Muscle of leg (tissue), 11 donors: ENCODE data around the gene RNF213. TPM values are rescaled to one million over a fixed set of nuclear protein-coding genes. Genes with fewer than 3 reads are reported as not detected.
"Not testable (repeated sequence)": the region's sequence is repeated elsewhere in the genome, so short reads cannot be mapped to it uniquely, and the experiment has no call there.

Experiments
- DNase-seq: peaks from one replicate; pipeline ENCODE4 v3.0.0; 2013
- H3K27ac ChIP-seq: one replicate; pipeline ENCODE4 v1.5.1; 2013; ENCODE audit warnings: mild to moderate bottlenecking, low read length, control low read depth
- H3K27me3 ChIP-seq: one replicate; pipeline ENCODE4 v1.6.1; 2013; ENCODE audit warnings: low read length; ENCODE audit not compliant: control insufficient read depth, insufficient read depth
- H3K36me3 ChIP-seq: one replicate; pipeline ENCODE4 v1.6.1; 2013; ENCODE audit warnings: low read length; ENCODE audit not compliant: control insufficient read depth, insufficient read depth
- H3K4me1 ChIP-seq: one replicate; pipeline ENCODE4 v1.6.1; 2013; ENCODE audit warnings: low read length; ENCODE audit not compliant: control insufficient read depth, insufficient read depth
- H3K4me3 ChIP-seq: one replicate; pipeline ENCODE4 v1.5.1; 2013; ENCODE audit warnings: low read length, control low read depth
- H3K9me3 ChIP-seq: replicated peaks from 2 replicates; pipeline ENCODE4 v1.6.1; 2013; ENCODE audit warnings: low read depth, low read length; ENCODE audit not compliant: control insufficient read depth
- WGBS: methylation state at CpG from one replicate; pipeline ENCODE4 v1.1.5; 2013; ENCODE audit warnings: missing lambda C conversion rate; ENCODE audit not compliant: insufficient coverage; 5-methylcytosine and 5-hydroxymethylcytosine counted together
- polyA plus RNA-seq, 8 donors: library from polyadenylated mRNA; unstranded; fragments of 120-200 nt; gene quantifications; one replicate each; pipeline versions ENCODE4 v1.2.1 to v1.2.3, GENCODE V29; 2013; ENCODE audit warnings: inconsistent platforms in 1 of 8, low replicate concordance in 1 of 8; ENCODE audit not compliant: insufficient read length in 8 of 8, insufficient read depth in 1 of 8
- total RNA-seq: library from RNA; stranded (reverse); fragments of 120-200 nt; gene quantifications from one replicate; pipeline ENCODE4 v1.2.4, GENCODE V29; 2013

Gene RNF213
- total and polyA plus RNA-seq, 9 donors: 23.0 to 43.0 (median 32.9) TPM

- DNase-seq: no peak
- H3K27me3 ChIP-seq: no peaks in the 10 kb centered on the region
- H3K4me3 ChIP-seq: no peak overlapping the region
- no peaks in the 10 kb centered on the region for H3K9me3 ChIP-seq
- H3K27ac ChIP-seq: no peak overlapping the region
- 70% methylated on average over 2 of the region's 6 CpGs for WGBS
- H3K36me3 ChIP-seq: peaks cover 21% of the 10 kb centered on the region
- peaks cover 20% of the 10 kb centered on the region for H3K4me1 ChIP-seq
Measured at GRCh38 chr17:80397034-80397387, 136.4 kb downstream of the RNF213 start.

GRCh38 chr17:80397686-80398085, 137.0 kb downstream of the RNF213 start:
- H3K4me1 ChIP-seq: peaks cover 20% of the 10 kb centered on the region
- H3K27ac ChIP-seq: no peak overlapping the region
- H3K4me3 ChIP-seq: no peak overlapping the region
- no peaks in the 10 kb centered on the region for H3K9me3 ChIP-seq
- DNase-seq: no peak
- WGBS: 64% methylated on average over 10 of the region's 10 CpGs
- H3K36me3 ChIP-seq: peaks cover 18% of the 10 kb centered on the region
- no peaks in the 10 kb centered on the region for H3K27me3 ChIP-seq

- H3K36me3 ChIP-seq, H3K27ac ChIP-seq, H3K4me3 ChIP-seq, H3K9me3 ChIP-seq, DNase-seq, H3K4me1 ChIP-seq, H3K27me3 ChIP-seq: not testable (repeated sequence)
- WGBS: 70% methylated on average over 5 of the region's 9 CpGs
Measured at GRCh38 chr17:80401086-80401485, 140.4 kb downstream of the RNF213 start.

- not testable (repeated sequence) for DNase-seq, H3K4me1 ChIP-seq, H3K27ac ChIP-seq, H3K27me3 ChIP-seq, H3K9me3 ChIP-seq, H3K36me3 ChIP-seq, H3K4me3 ChIP-seq
- WGBS: 92% methylated on average over 13 of the region's 13 CpGs
Measured at GRCh38 chr17:80402102-80402501, 141.4 kb downstream of the RNF213 start.

GRCh38 chr17:80402959-80403358, 142.3 kb downstream of the RNF213 start:
- no peak for DNase-seq
- H3K36me3 ChIP-seq: no peaks in the 10 kb centered on the region
- WGBS: 100% methylated on average over 2 of the region's 4 CpGs
- H3K4me1 ChIP-seq: no peaks in the 10 kb centered on the region
- H3K4me3 ChIP-seq: no peak overlapping the region
- no peak overlapping the region for H3K27ac ChIP-seq
- H3K27me3 ChIP-seq: peaks cover 1% of the 10 kb centered on the region
- H3K9me3 ChIP-seq: no peaks in the 10 kb centered on the region

- Histone ChIP-seq H3K9me3 (no peaks in the 10 kb centered on the region), H3K36me3 (no peaks in the 10 kb centered on the region), H3K27me3 (peaks cover 3% of the 10 kb centered on the region), H3K4me1 (no peaks in the 10 kb centered on the region), H3K4me3 (no peak overlapping the region), H3K27ac (no peak overlapping the region)
- DNase-seq: no peak
- 86% methylated on average over 8 of the region's 8 CpGs for WGBS
Measured at GRCh38 chr17:80406146-80406545, 145.5 kb downstream of the RNF213 start.

GRCh38 chr17:80407917-80408316, 147.3 kb downstream of the RNF213 start:
- 40% methylated on average over 2 of the region's 5 CpGs for WGBS
- DNase-seq, H3K9me3 ChIP-seq, H3K36me3 ChIP-seq, H3K27me3 ChIP-seq, H3K4me3 ChIP-seq, H3K4me1 ChIP-seq, H3K27ac ChIP-seq: not testable (repeated sequence)

- no peak overlapping the region for H3K27ac ChIP-seq
- H3K36me3 ChIP-seq: no peaks in the 10 kb centered on the region
- no peak overlapping the region for H3K4me3 ChIP-seq
- no peaks in the 10 kb centered on the region for H3K9me3 ChIP-seq
- peaks cover 6% of the 10 kb centered on the region for H3K27me3 ChIP-seq
- no peak for DNase-seq
- peaks cover 2% of the 10 kb centered on the region for H3K4me1 ChIP-seq
- WGBS: 0% methylated on average over 1 of the region's 6 CpGs
Measured at GRCh38 chr17:80408872-80409271, 148.2 kb downstream of the RNF213 start.

GRCh38 chr17:80409626-80410025, 149.0 kb downstream of the RNF213 start:
- Histone ChIP-seq H3K36me3 (no peaks in the 10 kb centered on the region), H3K9me3 (no peaks in the 10 kb centered on the region), H3K27me3 (peaks cover 8% of the 10 kb centered on the region), H3K4me3 (no peak overlapping the region), H3K4me1 (peaks cover 10% of the 10 kb centered on the region), H3K27ac (no peak overlapping the region)
- WGBS: 85% methylated on average over 12 of the region's 13 CpGs
- no peak for DNase-seq

- H3K27ac ChIP-seq, H3K36me3 ChIP-seq, H3K9me3 ChIP-seq, H3K4me3 ChIP-seq, H3K27me3 ChIP-seq, DNase-seq: not testable (repeated sequence)
- 91% methylated on average over 6 of the region's 16 CpGs for WGBS
- H3K4me1 ChIP-seq: peaks cover 12% of the 10 kb centered on the region
Measured at GRCh38 chr17:80410441-80411087, 149.9 kb downstream of the RNF213 start.
